Measurements from ENCODE around the gene OSBPL5.

The OSBPL5 gene

GRCh38 chr11:3198815-3199214 is 33.7 kb upstream of the OSBPL5 start:
- DNase-seq (ENCODE audit: low read depth, low spot score), result no peak

- DNase-seq (ENCODE audit: low read depth, low spot score), result no peak
Observed at GRCh38 chr11:3197878-3198528, 32.9 kb upstream of the OSBPL5 start.

- DNase-seq (ENCODE audit: low read depth, low spot score), result no peak
Observed at GRCh38 chr11:3197044-3197695, 32.1 kb upstream of the OSBPL5 start.

GRCh38 chr11:3196161-3197043 is 31.3 kb upstream of the OSBPL5 start:
- DNase-seq (ENCODE audit: low read depth, low spot score), result no peak

- DNase-seq (ENCODE audit: low read depth, low spot score), result no peak
Observed at GRCh38 chr11:3195251-3196160, 30.4 kb upstream of the OSBPL5 start.

- DNase-seq (ENCODE audit: low read depth, low spot score), result no peak
Observed at GRCh38 chr11:3194016-3194816, 29.1 kb upstream of the OSBPL5 start.

- DNase-seq (ENCODE audit: low read depth, low spot score), result no peak
Observed at GRCh38 chr11:3193373-3194015, 28.4 kb upstream of the OSBPL5 start.

GRCh38 chr11:3192511-3193372 is 27.6 kb upstream of the OSBPL5 start:
- DNase-seq (ENCODE audit: low read depth, low spot score), result no peak

- no peak for DNase-seq (ENCODE audit: low read depth, low spot score)
Observed at GRCh38 chr11:3191586-3192324, 26.6 kb upstream of the OSBPL5 start.

- DNase-seq (ENCODE audit: low read depth, low spot score), result no peak
Observed at GRCh38 chr11:3190600-3190999, 25.5 kb upstream of the OSBPL5 start.

GRCh38 chr11:3189886-3190583 is 24.9 kb upstream of the OSBPL5 start:
- no peak for DNase-seq (ENCODE audit: low read depth, low spot score)

- no peak for DNase-seq (ENCODE audit: low read depth, low spot score)
Observed at GRCh38 chr11:3189196-3189843, 24.2 kb upstream of the OSBPL5 start.

GRCh38 chr11:3188496-3189195 is 23.5 kb upstream of the OSBPL5 start:
- DNase-seq (ENCODE audit: low read depth, low spot score), result no peak

GRCh38 chr11:3186166-3186953 is 21.2 kb upstream of the OSBPL5 start:
- no peak for DNase-seq (ENCODE audit: low read depth, low spot score)

GRCh38 chr11:3184732-3185347 is 19.7 kb upstream of the OSBPL5 start:
- no peak for DNase-seq (ENCODE audit: low read depth, low spot score)
